Stimulated activated CD4-positive, alpha-beta T cell treated with anti-CD3 and anti-CD28 coated beads, TNF-alpha, amount 100 ng/mL, for 1 hour (primary cell): Measurements from ENCODE around the gene CAMSAP3.

Experiments used
- DNase-seq, 3 donors: peaks; one replicate each; pipeline ENCODE4 v3.0.0-alpha.2; 2020; ENCODE audit warnings: low read depth in 3 of 3, low spot score in 1 of 3

Gene CAMSAP3, protein sequence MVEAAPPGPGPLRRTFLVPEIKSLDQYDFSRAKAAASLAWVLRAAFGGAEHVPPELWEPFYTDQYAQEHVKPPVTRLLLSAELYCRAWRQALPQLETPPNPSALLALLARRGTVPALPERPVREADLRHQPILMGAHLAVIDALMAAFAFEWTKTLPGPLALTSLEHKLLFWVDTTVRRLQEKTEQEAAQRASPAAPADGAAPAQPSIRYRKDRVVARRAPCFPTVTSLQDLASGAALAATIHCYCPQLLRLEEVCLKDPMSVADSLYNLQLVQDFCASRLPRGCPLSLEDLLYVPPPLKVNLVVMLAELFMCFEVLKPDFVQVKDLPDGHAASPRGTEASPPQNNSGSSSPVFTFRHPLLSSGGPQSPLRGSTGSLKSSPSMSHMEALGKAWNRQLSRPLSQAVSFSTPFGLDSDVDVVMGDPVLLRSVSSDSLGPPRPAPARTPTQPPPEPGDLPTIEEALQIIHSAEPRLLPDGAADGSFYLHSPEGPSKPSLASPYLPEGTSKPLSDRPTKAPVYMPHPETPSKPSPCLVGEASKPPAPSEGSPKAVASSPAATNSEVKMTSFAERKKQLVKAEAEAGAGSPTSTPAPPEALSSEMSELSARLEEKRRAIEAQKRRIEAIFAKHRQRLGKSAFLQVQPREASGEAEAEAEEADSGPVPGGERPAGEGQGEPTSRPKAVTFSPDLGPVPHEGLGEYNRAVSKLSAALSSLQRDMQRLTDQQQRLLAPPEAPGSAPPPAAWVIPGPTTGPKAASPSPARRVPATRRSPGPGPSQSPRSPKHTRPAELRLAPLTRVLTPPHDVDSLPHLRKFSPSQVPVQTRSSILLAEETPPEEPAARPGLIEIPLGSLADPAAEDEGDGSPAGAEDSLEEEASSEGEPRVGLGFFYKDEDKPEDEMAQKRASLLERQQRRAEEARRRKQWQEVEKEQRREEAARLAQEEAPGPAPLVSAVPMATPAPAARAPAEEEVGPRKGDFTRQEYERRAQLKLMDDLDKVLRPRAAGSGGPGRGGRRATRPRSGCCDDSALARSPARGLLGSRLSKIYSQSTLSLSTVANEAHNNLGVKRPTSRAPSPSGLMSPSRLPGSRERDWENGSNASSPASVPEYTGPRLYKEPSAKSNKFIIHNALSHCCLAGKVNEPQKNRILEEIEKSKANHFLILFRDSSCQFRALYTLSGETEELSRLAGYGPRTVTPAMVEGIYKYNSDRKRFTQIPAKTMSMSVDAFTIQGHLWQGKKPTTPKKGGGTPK

DNA sequence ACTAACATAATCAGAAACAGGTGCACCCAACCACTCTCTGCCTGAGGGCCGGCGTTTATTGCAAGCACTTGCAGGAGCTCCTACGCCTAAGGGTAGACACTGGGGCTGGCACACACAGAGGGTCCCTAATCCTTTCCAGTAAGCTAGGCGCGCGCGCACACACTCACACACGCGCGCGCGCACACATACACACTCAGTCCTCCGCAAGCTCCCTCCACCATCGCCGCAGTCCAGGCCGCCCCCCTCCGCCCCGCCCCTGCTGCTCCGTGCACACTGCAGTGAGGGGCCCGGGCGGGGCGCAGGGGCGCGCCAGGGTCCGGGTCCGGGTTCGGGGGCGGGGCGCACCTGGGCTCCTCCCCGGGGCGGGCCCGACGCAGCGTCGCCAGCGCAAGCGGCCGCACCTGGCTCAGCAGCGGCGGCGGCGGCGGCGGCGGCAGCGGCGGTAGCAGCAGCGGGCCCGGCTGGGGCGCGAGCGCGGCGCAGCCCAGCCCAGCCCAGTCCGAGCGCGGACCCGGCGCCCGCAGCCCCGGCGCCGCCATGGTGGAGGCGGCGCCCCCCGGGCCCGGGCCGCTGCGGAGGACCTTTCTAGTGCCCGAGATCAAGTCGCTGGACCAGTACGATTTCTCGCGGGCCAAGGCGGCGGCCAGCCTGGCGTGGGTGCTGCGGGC lies at the start of gene CAMSAP3:
Gene CAMSAP3 (plus strand): TSS at position 398 of the 668 bp plus-strand sequence. CDS start 140 bp downstream, at position 538.
- peak in 1 of 3 donors; percentile 27 for DNase-seq

GRCh38 chr19:7545904-7546303 lies 49.8 kb upstream of the CAMSAP3 start:
- DNase-seq: no peak

DNA sequence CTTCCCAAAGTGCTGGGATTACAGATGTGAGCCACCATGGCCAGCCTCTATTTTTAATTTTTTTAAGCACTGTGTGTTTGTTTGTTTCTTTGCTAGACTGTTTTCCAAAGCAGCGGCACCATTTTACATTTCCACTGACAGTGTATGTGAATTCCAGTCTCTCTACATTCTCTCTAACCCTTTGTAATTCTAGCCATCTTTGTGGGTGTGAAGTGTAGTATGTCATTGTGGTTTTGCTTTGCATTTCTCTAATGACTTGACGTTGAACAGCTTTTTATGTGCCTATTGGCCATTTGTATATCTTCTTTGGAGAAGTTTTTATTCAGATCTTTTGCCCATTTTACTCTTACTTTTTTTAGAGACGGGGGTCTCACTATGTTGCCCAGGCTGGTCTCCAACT lies 48.5 kb upstream of the CAMSAP3 start:
- no peak for DNase-seq

GRCh38 chr19:7549429-7550148 lies 46.1 kb upstream of the CAMSAP3 start:
- DNase-seq: no peak

- no peak for DNase-seq
Observed at GRCh38 chr19:7550169-7550770, 45.4 kb upstream of the CAMSAP3 start.

DNA sequence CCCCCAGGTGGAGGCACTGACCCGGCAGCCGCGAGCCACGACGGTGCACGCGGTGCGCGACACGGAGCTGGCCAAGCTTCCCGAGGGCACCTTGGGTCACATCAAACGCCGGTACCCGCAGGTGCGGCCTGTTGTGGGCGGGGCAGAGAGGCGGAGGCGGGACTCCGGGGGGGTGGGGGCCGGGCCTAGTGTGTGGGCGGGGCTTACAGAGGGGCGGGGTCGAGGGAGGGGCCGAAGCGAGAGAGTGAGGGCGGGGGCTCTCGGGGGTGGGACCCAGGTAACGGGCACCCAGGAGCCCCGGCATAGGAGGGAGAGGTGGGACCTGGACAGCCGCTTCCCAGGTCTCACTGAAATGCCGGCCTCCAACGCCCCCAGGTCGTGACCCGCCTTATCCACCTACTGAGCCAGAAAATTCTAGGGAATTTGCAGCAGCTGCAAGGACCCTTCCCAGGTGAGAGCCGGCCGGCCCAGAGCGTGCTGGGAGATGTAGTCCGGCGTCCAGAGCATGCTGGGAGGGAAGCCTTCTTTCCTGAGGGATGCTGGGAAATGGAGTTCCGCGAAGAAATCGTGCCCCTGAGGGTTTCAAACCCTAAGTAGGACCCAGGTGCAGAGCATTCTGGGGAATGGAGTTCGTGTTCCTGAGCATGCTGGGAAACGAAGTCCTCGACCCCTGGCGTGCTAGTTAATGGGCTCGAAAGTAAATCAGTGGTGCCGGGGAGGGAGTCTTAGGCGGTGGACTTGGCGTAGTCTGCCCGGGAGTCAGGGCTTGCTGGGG lies 44.5 kb upstream of the CAMSAP3 start:
- no peak for DNase-seq

DNA sequence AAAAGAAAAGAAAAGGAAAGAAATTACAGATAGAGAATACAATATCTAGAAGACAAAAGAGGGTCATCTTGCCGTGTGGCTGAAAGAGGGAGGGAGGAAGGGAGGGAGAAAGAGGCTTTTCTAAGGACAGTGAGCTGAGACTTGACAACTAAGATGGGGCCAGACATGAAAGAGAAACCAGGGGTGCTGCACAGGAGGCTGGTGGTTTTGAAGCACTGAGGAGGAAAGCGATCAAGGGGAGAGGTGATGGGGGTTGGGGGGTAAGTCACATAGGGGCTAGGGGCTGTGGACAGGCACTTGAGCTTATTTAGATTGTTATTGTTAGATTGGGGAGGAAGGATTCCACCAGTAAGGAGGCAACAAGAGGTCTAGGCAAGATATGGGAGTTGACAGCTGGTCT lies 42.9 kb upstream of the CAMSAP3 start:
- no peak for DNase-seq

DNA sequence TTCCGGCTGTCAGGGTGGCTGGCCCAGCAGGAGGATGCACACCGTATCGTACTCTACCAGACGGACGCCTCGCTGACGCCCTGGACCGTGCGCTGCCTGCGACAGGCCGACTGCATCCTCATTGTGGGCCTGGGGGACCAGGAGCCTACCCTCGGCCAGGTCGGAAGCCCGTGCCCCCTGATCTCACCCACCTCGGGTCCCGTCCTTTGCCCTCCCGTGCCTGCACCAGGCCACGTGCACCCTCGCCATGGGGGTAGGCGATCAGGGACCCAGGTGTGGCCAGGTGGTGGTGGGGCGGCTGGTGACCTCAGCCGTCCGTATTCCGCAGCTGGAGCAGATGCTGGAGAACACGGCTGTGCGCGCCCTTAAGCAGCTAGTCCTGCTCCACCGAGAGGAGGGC lies 41.1 kb upstream of the CAMSAP3 start:
- no peak for DNase-seq

- no peak for DNase-seq
Observed at GRCh38 chr19:7554990-7555864, 40.4 kb upstream of the CAMSAP3 start.

DNA sequence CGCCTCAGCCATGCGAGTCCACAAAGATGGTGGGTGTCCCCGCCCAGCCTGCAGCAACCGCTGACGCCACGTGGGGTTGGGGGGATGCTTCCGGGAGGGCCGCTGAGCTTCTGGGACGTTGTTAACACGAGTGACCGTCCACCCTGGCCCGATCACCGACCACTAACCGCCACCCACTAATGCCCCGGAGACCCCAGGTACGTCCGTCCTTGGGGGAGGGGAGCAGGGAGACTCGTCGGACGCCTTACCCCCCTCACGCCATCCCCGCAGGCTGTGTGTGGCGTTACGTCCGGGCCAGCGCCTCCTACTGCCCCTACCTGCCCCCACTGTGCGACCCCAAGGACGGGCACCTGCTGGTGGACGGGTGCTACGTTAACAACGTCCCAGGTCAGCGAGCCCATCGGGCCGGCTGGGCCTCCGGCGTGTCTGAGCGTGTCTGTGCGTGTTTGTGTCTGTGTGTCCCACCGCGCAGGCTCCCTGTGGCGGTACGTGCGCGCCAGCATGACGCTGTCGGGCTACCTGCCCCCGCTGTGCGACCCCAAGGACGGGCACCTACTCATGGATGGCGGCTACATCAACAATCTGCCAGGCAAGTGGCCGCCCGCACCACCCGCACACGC lies 38.9 kb upstream of the CAMSAP3 start:
- DNase-seq: no peak

DNA sequence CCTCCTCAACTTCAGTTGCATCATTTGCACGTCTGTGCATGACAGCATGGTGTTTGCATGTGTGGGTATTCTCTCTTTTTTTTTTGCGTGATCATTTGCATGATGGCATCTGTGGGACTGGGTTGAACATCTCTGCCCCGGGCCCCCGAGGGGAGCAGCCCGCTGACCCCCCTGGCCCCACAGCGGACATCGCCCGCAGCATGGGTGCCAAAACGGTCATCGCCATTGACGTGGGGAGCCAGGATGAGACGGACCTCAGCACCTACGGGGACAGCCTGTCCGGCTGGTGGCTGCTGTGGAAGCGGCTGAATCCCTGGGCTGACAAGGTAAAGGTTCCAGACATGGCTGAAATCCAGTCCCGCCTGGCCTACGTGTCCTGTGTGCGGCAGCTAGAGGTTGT lies 37.0 kb upstream of the CAMSAP3 start:
- no peak for DNase-seq

DNA sequence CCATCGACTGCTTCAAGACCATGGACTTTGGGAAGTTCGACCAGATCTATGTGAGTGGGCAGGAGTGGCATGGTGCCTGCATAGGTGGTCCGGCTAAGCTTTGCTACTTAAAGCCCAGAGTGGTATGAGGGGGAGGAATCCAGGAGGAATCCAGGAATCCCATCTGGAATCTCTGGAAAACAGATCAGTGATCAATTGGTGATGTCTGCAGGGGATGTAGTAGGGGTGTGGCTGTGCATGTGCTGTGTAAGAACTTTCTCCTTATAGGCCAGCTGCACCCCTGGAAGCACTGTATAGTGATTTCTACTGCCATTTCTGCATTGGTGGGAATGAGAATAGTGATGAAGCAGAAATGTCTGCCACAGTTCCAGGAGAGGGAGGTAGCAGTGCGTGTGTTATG lies 36.6 kb upstream of the CAMSAP3 start:
- DNase-seq: no peak

DNA sequence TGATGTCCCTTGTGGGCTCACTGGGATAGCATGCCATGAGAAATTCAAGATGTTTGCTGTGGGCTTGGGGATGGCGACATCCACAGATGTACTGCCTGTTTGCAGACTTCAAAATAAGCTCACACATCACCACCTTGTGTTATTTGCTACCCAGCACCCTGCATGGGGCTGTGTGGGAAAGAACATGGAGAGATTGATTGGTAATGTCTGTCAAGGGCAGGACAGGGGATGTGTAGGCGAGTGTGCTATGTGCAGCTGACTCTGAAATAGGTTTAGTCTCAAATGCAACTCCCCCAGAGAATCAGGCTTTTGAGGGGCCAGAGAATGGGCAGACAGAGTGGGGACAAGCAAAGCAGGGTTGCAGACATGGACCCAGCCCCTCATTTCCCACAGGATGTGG lies 35.4 kb upstream of the CAMSAP3 start:
- no peak for DNase-seq

DNA sequence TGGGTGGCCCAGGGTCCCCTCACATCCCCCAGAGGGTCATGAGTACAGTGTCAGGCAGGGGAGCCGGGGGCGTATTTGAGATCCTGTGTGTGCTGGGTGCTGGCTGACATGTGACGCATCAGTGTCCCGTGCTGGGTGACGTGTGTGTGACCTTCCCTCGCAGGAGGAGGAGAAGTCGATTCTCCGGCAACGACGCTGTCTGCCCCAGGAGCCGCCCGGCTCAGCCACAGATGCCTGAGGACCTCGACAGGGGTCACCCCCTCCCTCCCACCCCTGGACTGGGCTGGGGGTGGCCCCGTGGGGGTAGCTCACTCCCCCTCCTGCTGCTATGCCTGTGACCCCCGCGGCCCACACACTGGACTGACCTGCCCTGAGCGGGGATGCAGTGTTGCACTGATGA lies 34.3 kb upstream of the CAMSAP3 start:
- no peak for DNase-seq

DNA sequence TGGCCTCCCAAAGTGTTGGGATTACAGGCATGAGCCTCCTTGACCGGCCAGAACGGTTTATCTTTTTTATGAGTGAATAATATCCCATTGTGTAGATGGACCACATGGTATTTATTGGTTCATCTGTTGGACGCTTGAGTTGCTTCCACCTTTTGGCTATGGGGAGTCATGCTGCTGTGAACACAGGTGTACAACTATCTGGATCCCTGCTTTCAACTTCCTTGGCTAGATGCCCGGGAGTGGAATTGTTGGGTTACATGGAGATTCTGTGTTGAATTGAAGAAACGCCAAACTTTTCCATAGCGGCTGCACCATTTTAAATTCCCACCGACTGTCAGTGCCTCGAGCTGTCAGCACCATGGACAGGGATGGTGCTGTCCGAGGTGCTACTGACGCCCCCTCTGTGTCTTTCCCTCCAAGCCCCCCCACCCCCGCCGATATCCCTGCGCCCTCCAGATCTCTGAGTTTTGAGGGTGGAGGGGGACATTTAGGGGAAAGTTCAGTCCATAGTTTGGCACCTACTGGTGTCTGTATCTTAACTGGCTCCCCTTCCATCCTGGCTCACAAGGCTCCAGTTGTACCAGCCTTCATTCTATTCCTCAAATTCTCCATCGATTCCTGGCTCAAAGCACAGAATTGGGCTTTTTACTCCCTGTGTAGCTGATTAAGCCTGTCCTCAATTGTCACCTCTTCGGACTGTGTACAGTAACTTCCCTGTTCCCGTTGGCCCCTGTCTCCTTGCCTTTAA lies 32.8 kb upstream of the CAMSAP3 start:
- DNase-seq: no peak

GRCh38 chr19:7564866-7565265 lies 30.8 kb upstream of the CAMSAP3 start:
- DNase-seq: no peak

- no peak for DNase-seq
Observed at GRCh38 chr19:7565332-7565731, 30.3 kb upstream of the CAMSAP3 start.
